Neural cell (in vitro differentiated cells): ENCODE results near the gene RPUSD1. TPM values are rescaled to one million over a fixed set of nuclear protein-coding genes. Genes with fewer than 3 reads are reported as not detected.

Experiments
- H2AFZ ChIP-seq: fragments of 200-600, 300-800 bp; sonication (generic), shearing (Covaris generic); 2 replicates; pipeline ENCODE4 v1.6.0; 2014; ENCODE audit warnings: low read depth, mild to moderate bottlenecking, antibody characterized with exemption, low read length, moderate library complexity
- H3F3A ChIP-seq: fragments of 200-600 bp; shearing (Covaris generic); 2 replicates; pipeline ENCODE4 v1.6.1; 2016; ENCODE audit warnings: mild to moderate bottlenecking, moderate library complexity, mixed read lengths, antibody characterized with exemption, low read length; ENCODE audit not compliant: insufficient read depth, poor library complexity, severe bottlenecking
- H3K27ac ChIP-seq: fragments of 200-600, 300-800 bp; sonication (generic), shearing (Covaris generic); 2 replicates; pipeline ENCODE4 v1.5.1; 2014; ENCODE audit warnings: mild to moderate bottlenecking, low read length, moderate library complexity
- H3K27me3 ChIP-seq: fragments of 300-800, 200-600 bp; sonication (generic), shearing (Covaris generic); 2 replicates; pipeline ENCODE4 v1.6.0; 2014; ENCODE audit warnings: mild to moderate bottlenecking, low read depth, low read length, moderate library complexity; ENCODE audit not compliant: insufficient read depth
- H3K36me3 ChIP-seq: fragments of 300-800, 200-600 bp; sonication (generic), shearing (Covaris generic); 2 replicates; pipeline ENCODE4 v1.5.1; 2014; ENCODE audit warnings: mild to moderate bottlenecking, antibody characterized with exemption, low read length, moderate library complexity; ENCODE audit not compliant: insufficient read depth
- H3K4me2 ChIP-seq: fragments of 300-800, 200-600 bp; sonication (generic), shearing (Covaris generic); 2 replicates; pipeline ENCODE4 v1.6.0; 2014; ENCODE audit warnings: mild to moderate bottlenecking, low read length
- H3K4me3 ChIP-seq: fragments of 300-800, 200-600 bp; sonication (generic), shearing (Covaris generic); 2 replicates; pipeline ENCODE4 v1.5.1; 2014; ENCODE audit warnings: mild to moderate bottlenecking, low read length, moderate library complexity
- H3K79me2 ChIP-seq: fragments of 200-600 bp; shearing (Covaris generic); replicated peaks from 2 replicates; pipeline ENCODE4 v1.6.0; 2014; ENCODE audit warnings: mild to moderate bottlenecking, low read length, moderate library complexity; ENCODE audit not compliant: insufficient read depth
- H3K9ac ChIP-seq: fragments of 300-800, 200-600 bp; sonication (generic), shearing (Covaris generic); 2 replicates; pipeline ENCODE4 v1.6.1; 2016; ENCODE audit warnings: mild to moderate bottlenecking, low read length, mixed read lengths
- H3K9me2 ChIP-seq: fragments of 200-600 bp; shearing (Covaris generic); 2 replicates; pipeline ENCODE4 v1.6.1; 2016; ENCODE audit warnings: mild to moderate bottlenecking, low read length, mixed read lengths; ENCODE audit not compliant: insufficient read depth
- H3K9me3 ChIP-seq: fragments of 200-600, 300-800 bp; sonication (generic), shearing (Covaris generic); 2 replicates; pipeline ENCODE4 v1.6.1; 2016; ENCODE audit warnings: mild to moderate bottlenecking, mixed run types, low read length, moderate library complexity, mixed read lengths
- H4K20me1 ChIP-seq: fragments of 200-600 bp; shearing (Covaris generic); 2 replicates; pipeline ENCODE4 v1.6.1; 2016; ENCODE audit warnings: mild to moderate bottlenecking, mixed run types; ENCODE audit not compliant: insufficient read depth
- CTCF ChIP-seq: fragments of 450-650 bp; IDR thresholded peaks from 2 replicates; pipeline ENCODE4 v1.5.1; 2014; ENCODE audit warnings: antibody characterized with exemption, mild to moderate bottlenecking, moderate library complexity; ENCODE audit not compliant: poor library complexity, severe bottlenecking
- EP300 ChIP-seq: fragments of 450-650 bp; conservative IDR thresholded peaks from 2 replicates; pipeline ENCODE4 v1.6.1; 2014; ENCODE audit warnings: antibody characterized with exemption, mild to moderate bottlenecking, moderate library complexity; ENCODE audit not compliant: poor library complexity, severe bottlenecking
- EZH2 ChIP-seq: fragments of 200-600, 300-800 bp; shearing (Covaris generic), sonication (generic); IDR thresholded peaks from 2 replicates; pipeline ENCODE4 v1.6.1; 2014; ENCODE audit warnings: antibody characterized with exemption, low read length, borderline replicate concordance, mild to moderate bottlenecking; ENCODE audit not compliant: insufficient read depth, poor library complexity, severe bottlenecking
- MXI1 ChIP-seq: fragments of 450-650 bp; conservative IDR thresholded peaks from 2 replicates; pipeline ENCODE4 v1.6.1; 2014; ENCODE audit warnings: antibody characterized with exemption, mild to moderate bottlenecking; ENCODE audit not compliant: poor library complexity, severe bottlenecking
- POLR2AphosphoS5 ChIP-seq: IDR thresholded peaks from 2 replicates; pipeline ENCODE4 v1.6.1; 2012
- RAD21 ChIP-seq: fragments of 450-650 bp; conservative IDR thresholded peaks from 2 replicates; pipeline ENCODE4 v1.6.1; 2014; ENCODE audit warnings: antibody characterized with exemption, mild to moderate bottlenecking, moderate library complexity
- REST ChIP-seq: IDR thresholded peaks from 2 replicates; pipeline ENCODE4 v1.6.1; 2012; ENCODE audit warnings: borderline replicate concordance
- SMC3 ChIP-seq: fragments of 450-650 bp; conservative IDR thresholded peaks from 2 replicates; pipeline ENCODE4 v1.6.1; 2014; ENCODE audit warnings: antibody characterized with exemption, mild to moderate bottlenecking, moderate library complexity; ENCODE audit not compliant: poor library complexity
- TAF1 ChIP-seq: IDR thresholded peaks from 2 replicates; pipeline ENCODE4 v1.6.1; 2012; ENCODE audit warnings: low read depth
- polyA plus RNA-seq: library from polyadenylated mRNA; depleted of rRNA; stranded (reverse); fragments of >200 nt; gene quantifications from 2 replicates; pipeline ENCODE4 v1.2.3, GENCODE V29; 2014

RPUSD1 gene
- polyA plus RNA-seq, 1 donor from 2014 or later, result 42.4 TPM

GRCh38 chr16:802461-802860, 14.3 kb upstream of the RPUSD1 start:
- Histone ChIP-seq H3K36me3 (no peaks in the 10 kb centered on the region), H3K9ac (no peak overlapping the region), H3K27me3 (peaks cover 15% of the 10 kb centered on the region)

GRCh38 chr16:801584-802363, 13.6 kb upstream of the RPUSD1 start:
- no peaks in the 10 kb centered on the region for H3K9me3 ChIP-seq
- no peaks in the 10 kb centered on the region for H3K9me2 ChIP-seq
- no peaks in the 10 kb centered on the region for H4K20me1 ChIP-seq
- H3K4me3 ChIP-seq, result no peak overlapping the region
- H3F3A ChIP-seq, result no peaks in the 10 kb centered on the region
- H3K79me2 ChIP-seq, result no peaks in the 10 kb centered on the region
- H3K4me2 ChIP-seq, result no peak overlapping the region
- no peak overlapping the region for H3K27ac ChIP-seq
- H2AFZ ChIP-seq, result no peak overlapping the region
- H3K27me3 ChIP-seq, result peaks cover 15% of the 10 kb centered on the region
- no peaks in the 10 kb centered on the region for H3K36me3 ChIP-seq
- H3K9ac ChIP-seq, result no peak overlapping the region
- TF ChIP-seq RAD21 (no peak), MXI1 (no peak), SMC3 (no peak), POLR2AphosphoS5 (no peak), EZH2 (no peak), CTCF (no peak)

More at GRCh38 chr16:802461-802860, 14.3 kb upstream of the RPUSD1 start:
- Histone ChIP-seq H3K4me3 (no peak overlapping the region), H3K9me3 (no peaks in the 10 kb centered on the region), H3K27ac (no peak overlapping the region), H3K79me2 (no peaks in the 10 kb centered on the region), H3K4me2 (no peak overlapping the region), H3F3A (no peaks in the 10 kb centered on the region), H4K20me1 (no peaks in the 10 kb centered on the region), H2AFZ (no peak overlapping the region), H3K9me2 (no peaks in the 10 kb centered on the region)
- TF ChIP-seq REST (no peak), EZH2 (no peak), SMC3 (no peak), MXI1 (no peak), TAF1 (no peak), CTCF (no peak), RAD21 (no peak), POLR2AphosphoS5 (no peak), EP300 (no peak)
